GF-D8 (cell line): Measurements from ENCODE around the gene CREG1.
"Not testable (repeated sequence)": the region's sequence is repeated elsewhere in the genome, so short reads cannot be mapped to it uniquely, and the experiment has no call there.

Source experiments
- DNase-seq: peaks from one replicate; lab custom pipeline; 2025; lab: John Stamatoyannopoulos, UW

The CREG1 gene

DNA sequence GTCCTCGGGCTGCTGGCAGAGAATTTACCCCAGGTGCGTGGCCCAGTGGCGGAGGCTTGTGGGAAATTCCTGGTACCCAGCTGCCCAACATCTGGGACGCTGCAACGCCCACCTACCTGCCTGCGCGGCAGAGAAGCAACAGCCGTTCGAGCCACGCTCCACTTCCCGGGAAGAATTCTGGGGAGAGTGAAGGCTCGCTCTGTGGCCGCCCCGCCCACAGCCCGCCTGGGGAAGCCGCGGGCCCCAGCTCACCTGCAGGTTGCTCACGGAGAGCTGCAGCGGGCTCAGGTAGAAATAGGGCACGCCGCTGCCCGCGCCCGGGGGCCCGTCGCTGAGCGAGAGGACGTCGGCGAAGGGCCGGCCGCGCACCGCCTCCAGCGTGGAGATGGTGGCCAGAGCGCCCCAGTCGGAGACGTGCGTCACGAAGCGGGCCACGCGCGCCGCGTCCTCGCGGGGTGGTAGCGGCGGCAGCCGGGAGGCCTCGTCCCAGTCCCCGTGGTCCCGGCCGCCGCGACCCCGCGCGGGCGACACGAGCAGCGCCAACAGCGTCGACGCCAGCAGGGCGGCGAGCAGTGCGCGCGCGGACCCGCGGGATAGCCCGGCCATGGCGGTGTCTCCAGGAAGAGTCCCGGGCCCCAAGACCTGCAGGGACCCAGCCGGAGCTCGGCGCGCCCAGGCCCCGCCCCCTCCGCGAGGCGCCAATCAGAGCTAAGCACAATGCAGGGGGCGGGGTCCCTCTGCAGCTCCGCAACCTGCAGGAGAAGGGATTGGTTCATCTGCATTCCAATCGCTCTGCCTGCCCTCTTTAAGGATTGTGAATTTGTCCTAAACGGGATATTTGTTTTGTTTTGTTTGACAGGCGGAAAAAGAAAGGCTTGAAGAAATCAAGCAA lies at the start of gene CREG1:
CREG1 (minus strand) TSS at position 627 of the 892 bp plus-strand sequence.
- peak; percentile 80 for DNase-seq

DNA sequence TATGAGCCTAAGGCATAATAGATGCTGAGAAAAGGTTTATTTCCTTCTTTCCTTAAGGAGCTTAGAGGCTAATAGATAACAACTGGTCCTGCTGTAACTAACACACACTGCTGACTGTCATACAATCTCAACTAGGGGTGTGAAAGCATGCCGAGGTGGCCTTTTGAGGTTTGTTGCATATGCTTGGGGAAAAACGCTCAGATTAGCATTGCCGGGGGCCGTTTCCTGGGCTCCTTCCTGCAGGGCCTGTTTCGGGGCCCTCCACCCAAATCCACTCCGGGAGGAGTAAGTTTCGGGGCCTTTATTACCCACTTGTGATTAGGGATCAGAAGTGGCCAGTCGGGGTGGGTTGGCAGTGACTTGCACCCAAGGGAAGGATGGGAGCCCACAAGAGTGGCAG lies 49.3 kb upstream of the CREG1 start:
- no peak for DNase-seq

DNA sequence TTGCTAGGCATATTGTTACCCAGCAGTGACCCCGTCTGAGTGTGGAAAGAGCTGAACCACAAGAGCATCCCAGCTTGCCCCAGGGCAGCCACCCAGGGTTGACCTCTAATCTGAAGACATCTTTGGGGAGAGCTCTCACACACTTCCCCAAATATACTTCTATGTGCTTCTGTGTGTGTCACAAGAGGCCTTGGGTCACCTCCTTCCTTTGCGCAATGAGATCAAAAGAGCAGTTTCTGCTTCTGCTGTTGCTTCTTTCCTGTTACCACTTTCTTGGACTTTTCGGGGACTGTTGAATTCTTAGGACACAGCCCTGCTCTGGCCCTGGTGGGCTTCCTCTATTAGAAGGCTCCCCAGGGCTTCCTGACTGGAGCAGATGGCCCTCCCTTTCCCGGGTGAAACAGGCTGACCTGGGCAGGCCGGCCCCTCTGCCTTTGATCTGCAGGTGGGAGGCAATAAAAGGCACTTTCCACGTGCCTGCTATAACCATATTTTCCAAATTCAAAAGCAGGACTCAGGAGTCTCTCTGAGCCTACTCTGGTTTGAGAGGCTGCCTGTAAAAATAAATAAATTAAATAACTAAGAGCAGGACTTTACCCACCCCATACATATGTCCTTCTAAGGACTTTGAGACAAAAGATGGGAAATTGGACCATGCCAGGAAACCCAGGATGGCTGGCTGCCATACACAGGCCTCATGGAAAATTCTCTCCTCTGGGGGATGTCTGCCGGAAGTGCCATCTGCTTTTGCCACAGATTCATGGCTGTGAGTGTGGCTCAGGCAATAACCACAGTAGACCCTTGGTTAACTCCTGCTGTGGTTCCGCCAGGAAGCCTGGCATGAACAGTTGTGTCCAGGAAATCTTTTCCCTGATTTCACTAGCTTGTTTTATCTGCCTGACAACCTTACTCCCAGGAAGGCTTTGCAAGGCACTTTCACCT lies 48.2 kb upstream of the CREG1 start:
- peak; percentile 97 for DNase-seq

DNA sequence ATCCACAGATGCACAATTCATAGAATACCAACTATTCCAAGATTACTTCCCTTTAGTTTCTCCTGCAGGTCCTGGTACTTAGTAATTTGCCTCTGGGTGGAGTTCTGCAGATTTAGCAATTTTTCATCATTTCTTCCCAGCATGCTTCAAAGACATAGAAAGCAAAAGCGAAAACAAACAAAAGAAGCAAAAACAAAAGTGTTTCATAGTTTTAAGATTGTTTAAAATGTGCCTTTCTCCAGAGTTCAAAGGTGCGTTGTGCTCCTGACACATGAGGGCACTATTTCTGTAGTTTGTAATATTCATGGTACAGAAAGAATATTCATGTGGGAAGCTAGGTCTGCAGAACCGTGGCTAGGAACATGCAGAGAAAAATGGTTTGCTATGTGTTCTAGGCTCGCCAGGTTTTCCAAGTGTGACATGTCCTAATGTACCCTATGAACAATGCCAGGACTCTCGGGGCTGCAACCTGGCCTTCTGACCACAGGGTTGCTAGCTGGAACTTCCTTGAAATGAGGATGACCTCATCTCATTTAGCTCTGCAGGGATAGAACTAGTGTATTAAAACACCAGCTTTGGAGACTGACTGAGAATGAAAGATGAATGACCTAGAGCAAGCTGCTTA lies 46.5 kb upstream of the CREG1 start:
- DNase-seq: no peak

DNA sequence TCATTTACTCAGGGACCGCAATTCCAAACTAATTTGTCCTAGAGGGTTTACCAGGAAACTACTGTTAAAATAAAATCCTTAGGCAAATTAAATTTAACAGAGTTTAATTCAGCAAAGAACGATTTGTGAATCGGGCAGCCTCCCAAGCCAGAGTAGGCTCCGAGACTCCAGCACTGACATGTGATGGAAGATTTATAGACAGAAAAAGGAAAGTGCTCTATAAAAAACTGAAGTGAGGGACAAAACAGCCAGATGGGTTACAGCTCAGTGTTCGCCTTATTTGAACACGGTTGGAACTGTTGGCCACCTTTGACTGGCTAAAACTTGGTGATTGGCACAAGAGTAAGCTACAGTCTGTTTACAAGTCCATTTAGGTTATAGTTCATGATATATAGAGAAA lies 41.3 kb upstream of the CREG1 start:
- DNase-seq: no peak

DNA sequence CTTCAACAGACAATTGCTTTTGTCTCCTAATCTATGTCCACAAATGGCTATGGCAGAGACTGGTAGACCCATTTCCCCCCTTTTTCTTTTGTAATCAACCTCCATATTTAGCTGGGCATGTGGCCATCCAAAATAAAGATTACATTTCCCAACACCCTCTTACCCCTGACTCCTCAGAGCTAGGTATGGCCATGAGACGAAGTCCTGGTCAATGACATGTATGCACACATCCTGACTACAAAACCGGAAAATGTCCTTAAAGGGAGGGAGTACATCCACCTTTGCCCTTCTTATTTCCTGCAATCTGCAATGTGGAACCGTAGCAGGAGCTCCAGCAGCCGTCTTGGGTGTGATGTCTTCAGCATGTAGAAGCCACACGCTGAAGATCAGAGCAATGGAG lies 40.3 kb upstream of the CREG1 start:
- no peak for DNase-seq

DNA sequence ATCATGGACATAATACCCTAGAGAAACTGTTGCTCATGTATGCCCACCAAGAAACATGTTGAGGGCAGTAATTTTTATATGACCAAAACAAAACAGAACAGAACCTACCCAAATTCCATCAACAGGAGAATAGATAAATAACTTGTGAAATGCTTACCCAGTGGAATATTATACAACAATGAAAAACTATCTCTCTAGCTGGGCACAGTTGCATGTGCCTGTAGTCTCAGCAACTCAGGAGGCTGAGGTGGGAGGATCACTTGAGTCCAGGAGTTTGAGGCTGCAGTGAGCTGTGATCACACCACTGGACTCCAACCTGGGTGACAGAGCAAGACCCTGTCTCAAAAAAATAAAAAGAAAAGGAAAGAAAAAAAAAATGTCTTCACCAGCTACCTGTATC lies 38.9 kb upstream of the CREG1 start:
- no peak for DNase-seq

DNA sequence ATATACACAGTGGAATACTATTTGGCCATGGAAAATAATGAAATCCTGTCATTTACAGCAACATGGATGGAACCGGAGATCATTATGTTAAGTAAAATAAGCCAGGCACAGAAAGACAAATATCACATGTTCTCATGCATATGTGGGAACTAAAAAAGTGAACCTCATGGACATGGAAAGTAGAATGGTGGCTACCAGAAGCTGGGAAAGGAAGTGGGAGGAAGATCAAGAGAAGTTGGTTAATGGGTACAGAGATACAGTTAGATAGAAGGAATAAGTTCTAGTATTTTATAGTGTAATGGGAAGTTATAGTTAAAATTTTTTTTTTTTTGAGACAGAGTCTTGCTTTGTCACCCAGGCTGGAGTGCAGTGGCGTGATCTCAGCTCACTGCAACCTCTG lies 34.8 kb upstream of the CREG1 start:
- DNase-seq: no peak

DNA sequence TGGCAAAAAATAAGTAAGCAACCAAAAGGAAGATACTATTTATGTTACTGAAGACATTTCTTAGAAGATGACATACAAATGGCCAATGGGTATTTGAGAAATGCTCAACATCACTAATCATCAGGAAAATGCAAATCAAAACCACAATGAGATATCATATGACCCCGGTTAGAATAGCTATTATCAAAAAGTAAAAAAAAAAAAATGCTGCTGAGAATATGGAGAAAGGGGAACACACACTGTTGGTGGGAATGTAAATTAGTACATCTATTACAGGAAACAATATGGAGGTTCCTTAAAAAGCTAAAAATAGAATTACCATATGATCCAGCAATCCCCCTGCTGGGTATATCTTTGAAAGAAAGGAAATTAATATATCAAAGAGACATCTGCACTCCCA lies 34.3 kb upstream of the CREG1 start:
- DNase-seq: no peak

DNA sequence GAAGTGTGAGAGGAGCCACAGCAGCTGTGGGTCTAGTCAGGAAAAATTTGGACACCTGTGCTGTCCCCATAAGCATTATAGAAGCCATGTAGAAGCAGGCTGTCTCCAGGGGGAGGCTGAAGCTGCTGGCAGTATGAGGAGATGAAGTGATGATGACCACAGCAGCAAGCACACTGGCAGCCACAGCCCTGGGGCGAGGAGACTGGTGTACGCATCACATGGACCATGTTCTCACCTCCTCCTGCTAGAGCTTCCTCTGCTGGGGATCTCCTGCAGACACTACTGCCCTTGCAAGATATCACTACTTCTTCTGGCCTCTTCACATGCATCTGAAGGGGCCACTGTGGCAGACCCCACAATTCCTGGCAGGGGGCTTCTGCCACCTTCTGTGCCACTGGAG lies 33.8 kb upstream of the CREG1 start:
- no peak for DNase-seq

DNA sequence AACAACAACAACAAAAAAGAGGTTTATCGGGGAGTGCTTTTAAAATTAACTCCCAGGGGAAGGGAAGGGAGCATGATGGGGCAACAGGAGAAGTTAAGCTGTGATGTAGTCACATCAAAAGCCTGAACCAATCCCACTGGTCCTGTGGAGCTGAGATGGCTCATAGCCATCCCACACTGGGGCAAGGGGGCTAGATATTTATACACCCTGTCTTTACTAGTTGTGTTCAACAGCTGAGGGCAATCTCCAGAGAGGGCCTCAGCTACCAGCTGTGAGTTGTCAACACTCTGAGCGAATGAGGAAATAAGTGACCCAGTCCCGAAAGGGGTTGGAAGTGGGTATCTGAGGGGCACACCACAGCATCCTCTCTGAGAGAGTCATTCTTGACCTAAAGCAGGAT lies 31.0 kb upstream of the CREG1 start:
- no peak for DNase-seq

DNA sequence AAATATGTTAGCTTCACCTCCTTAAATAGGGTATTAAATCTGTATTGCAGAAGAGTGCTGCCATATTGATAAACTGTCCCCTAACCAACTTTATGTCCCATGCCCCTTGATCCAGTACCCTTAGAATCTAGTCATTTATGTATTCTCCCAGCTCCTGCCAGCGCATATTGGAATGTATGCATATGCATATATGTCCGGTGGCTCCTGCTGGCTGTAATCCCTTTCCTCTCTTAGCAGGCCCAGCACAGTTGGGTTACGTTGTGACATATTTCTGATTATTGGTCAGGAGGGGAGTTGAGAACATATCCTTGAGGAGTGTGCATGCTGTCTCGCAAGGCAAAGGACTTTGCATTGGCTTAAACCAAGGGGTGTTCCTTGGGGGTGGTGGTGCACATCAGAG lies 29.2 kb upstream of the CREG1 start:
- DNase-seq: no peak

DNA sequence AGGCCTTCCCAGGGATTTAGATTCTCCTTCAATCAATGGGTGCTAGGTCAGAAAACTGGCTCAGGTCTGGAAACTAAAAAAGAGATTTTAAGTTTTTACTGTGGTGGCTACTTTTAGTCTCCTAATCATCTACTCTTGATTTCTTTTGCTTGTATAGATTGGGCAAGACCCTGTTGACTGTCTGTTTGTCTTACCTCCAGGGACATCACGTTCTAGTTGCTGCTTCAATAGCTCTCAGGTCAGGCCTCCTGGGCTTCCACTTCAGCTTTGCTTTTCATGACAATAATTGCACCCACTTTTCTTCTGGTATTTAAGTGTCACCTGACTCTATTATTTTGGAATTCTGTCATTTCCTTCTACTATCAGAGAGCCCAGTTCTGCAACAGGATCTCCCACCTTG lies 28.5 kb upstream of the CREG1 start:
- DNase-seq: no peak

DNA sequence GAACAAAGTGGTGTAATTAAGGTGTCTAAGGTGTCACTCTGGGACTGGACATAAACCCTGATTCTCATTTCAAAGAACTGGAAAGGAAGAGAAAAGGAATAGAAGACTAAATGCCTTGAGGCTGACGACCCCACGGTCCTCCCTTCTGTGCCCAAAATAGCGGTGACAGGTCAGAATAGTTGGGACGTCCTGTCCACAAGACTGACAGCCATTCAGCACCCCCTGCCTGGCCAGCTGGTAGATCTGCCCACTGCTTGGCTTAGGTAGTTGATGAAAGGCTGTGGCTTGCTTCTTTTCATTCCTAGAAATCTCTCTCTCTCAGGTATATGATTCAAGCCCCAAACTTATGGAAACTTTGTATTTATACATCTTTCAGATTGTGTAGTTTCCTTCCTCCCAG lies 26.4 kb upstream of the CREG1 start:
- DNase-seq: no peak

DNA sequence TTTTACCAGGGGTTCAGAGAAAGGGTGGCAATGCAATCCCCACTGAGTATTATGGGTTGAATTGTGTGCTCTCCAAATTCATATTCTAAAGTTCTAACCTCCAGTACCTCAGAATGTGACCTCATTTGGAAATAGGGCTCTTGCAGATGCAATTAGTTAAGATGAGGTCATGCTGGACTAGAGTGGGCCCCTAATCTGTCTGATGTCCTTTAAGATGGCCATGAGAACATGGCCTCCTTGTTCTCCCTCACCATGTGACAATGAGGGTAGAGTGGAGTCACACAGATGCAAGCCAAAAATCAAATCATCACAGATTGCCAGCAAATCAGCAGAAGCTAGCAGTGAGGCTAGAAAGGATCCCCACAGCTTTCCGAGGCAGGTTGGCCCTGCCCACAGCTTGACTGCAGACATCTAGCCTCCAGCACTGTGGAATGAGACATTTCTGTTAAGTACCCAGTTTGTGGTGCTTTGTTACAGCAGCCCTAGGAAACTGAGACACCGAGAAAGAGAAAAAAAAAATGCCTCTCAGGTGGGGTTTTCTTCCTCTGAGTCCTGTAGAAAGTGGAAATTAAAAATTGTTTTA lies 25.5 kb upstream of the CREG1 start:
- DNase-seq: no peak

DNA sequence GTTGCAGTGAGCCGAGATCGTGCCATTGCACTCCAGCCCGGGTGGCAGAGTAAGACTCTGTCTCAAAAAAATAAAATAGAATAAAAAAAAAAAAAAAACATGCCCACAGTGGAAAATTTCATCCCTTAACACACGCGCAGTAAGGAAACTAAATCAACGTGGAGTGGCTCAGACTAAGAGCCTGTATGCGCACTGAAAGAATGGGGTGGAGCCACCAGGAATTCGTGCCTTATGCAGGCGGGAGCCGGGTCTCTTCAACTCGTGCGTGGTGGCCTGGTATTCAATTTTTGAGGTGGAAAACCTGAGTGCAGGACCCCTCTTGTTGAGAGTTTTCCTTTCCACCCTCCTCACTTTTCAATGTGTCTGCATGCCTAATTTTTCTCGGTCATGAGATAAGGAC lies 22.1 kb upstream of the CREG1 start:
- DNase-seq: no peak

DNA sequence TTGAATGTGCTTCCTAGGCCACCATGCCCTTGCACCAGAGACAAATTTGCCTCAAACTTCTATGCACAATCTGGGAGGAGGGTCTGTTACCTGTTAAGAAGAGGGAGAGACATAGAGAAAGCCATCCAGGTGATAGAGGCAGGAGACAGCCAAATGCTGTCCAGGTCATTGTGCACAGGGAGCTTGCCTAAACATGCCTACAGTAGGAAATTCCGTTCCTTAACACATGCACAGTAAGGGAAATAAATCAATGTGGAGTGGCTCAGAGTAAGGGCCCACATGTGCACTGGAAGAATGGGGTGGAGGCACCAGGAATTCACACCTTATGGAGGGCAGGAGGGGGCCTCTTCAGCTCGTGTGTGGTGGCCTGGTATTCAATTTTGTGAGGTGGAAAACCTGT lies 19.5 kb upstream of the CREG1 start:
- no peak for DNase-seq

DNA sequence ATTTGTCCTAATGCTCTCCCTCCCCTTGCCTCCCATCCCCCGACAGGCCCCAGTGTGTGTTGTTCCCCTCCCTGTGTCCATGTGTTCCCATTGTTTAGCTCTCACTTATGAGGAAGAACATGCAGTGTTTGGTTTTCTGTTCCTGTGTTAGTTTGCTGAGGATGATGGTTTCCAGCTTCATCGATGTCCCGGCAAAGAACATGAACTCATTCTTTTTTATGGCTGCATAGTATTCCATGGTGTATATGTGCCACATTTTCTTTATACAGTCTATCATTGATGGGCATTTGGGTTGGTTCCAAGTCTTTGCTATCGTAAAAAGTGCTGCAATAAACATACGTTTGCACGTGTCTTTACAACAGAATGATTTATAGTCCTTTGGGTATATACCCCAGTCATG lies 17.1 kb upstream of the CREG1 start:
- not testable (repeated sequence) for DNase-seq

DNA sequence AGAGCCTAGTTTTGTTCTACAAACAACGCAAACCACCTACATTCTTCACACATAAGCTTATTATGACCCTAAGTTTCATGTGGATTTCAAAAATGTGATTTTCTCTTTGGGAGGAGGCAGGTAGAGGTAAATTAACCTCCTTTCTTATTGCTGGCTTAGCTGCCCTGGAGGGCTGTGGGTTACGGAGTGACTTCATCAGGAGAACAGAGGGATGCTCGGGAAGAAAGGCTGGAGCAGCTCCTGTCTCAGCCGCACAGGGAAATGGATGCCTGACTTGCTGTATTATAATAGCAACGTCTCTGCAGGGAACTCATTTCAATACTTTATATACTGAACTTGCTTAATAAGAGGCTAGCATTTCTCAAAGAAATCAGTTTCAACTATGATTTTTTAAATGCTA lies 14.1 kb upstream of the CREG1 start:
- DNase-seq: no peak

DNA sequence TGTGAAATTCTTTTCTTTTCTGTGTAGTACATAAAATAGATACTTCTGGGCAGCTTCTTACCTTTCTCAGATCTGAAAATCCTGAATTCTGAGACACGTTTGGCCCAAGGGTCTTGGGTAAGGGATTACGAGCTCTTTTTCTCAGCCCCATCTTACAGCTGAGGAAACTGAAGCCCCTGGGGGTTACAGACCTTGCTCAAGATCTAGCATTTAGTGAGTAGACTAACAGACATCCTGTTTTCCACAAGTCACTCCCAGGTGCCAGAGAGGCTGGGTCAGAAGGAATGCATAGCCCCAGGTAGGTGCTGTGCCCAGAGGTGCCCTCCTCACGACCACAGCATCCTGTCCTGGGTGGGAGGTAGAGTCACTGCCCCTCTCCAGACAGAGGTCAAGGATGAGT lies 13.2 kb upstream of the CREG1 start:
- peak; percentile 15 for DNase-seq

DNA sequence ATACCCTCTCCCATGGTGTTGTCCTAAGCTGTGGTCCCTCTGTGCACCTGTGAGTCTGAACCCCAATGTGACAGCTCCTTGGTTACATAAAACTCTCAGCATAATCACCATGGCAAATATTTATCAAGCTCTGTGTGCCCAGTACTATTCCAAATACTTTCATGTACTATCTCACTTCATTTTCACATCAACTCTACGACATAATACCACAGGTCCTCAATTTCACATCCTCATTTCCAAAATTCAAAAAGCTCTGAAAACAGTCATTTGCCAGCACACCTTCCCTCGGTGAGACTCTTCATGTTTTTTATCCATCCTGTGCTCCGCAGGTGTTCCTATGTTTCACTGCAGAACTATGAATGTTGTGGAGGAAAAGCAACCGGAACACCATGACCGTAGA lies 12.4 kb upstream of the CREG1 start:
- DNase-seq: no peak

DNA sequence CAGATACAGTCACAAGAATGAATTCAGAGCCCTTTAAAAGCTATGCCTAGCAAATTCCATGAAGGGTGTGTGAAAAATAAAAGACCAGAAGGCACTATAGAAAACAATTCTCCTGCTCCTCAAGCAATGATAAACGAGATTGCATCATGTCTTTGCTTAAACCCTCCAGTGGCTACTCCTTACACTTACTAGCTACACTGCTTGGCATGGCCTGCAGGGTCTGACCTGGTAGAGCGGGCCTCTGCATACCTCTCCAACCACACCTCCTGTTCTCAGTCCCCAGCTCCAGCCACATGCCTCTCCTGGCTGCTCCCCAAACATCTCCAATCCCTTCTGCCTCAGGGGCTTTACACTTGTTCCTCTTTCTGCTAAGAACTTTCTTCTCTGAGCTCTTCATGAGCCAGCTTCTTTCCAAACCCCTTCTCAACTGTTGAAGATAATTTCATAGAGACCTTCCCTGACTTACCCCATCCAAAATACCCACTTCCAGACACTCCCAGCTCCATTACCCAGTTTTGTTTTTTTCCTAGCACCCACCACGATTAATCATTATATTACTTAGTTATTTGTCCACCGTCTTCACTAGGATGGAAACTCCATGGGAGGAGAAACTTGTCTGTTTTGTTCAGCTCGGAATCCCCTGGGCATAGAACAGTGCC lies 11.2 kb upstream of the CREG1 start:
- DNase-seq: peak; percentile 41
